ENCODE data around the gene COLEC11. TPM values are rescaled to one million over a fixed set of nuclear protein-coding genes. Genes with fewer than 3 reads are reported as not detected.

COLEC11 gene
- total and polyA plus RNA-seq, 9 of the 15 experiments (the other 6 are each of a cell fraction or from before 2014, with no cell fraction given): 0.32 to 4.3 (median 1.8) TPM

DNA sequence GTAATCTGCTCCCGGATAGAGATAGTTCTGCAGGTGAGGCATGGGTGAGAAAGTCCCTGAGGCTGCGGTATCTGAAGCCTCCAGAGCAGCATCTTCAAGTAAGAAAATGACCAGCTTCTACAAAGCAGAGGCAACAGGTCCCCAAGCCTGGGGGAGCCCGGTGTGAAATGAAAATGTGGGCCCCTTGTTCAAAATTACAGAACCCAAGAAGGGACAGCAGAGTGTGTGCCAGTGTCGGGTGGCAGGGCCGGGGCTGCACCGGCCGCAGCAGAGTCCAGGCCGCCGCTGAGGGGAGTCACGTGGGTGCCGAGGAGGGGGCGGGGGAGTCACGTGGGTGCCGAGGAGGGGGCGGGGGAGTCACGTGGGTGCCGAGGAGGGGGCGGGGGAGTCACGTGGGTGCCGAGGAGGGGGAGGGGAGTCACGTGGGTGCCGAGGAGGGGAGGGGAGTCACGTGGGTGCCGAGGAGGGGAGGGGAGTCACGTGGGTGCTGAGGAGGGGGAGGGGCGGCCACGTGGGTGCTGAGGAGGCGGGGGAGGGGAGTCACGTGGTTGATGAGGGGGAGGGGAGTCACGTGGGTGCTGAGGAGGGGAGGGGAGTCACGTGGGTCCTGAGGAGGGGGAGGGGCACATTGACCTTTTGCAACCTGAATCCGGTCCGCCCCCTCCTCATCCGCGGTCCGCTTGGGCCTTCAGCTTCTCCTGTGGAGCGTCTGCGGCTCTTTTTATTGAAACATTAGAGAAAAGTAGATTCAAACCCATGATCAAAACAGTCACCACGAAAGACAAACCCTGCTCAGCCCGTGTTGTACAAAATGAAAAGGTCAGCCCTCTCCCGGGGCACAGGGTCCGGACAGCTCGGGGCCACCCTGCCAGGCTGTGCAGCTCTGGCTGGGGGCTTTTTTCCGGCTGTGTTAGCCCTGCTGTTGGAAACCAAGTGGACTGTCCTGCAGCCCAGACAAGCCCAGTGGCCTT, 10.4 kb downstream of the COLEC11 start (continued):
- TF ChIP-seq RAD21 (CRISPR knock-in tag; conservative IDR thresholded peaks at IDR 0.05 in 1 of 2, IDR thresholded peaks at IDR 0.05 in 1 of 2) (no peak), TOE1 (IDR thresholded peaks at IDR 0.05; ENCODE audit: borderline replicate concordance) (peak; percentile 80), TOE1 (CRISPR knock-in tag; IDR thresholded peaks at IDR 0.05; ENCODE audit: borderline replicate concordance, low read depth) (no peak), ASH1L (IDR thresholded peaks at IDR 0.05; ENCODE audit: borderline replicate concordance, low read depth, partially characterized antibody) (no peak), FOXJ2 (tag; IDR thresholded peaks at IDR 0.05) (0 out of 2 replicates have a peak, but pooled peaks have one; percentile 55), HDGF (IDR thresholded peaks at IDR 0.05) (no peak), BRD9 (IDR thresholded peaks at IDR 0.05; ENCODE audit: low read depth, partially characterized antibody) (no peak), SMAD3 (CRISPR knock-in tag; conservative IDR thresholded peaks at IDR 0.05) (peak; percentile 48; the same call in 1 of the 2 replicates), HOXB6 (CRISPR knock-in tag; IDR thresholded peaks at IDR 0.05; ENCODE audit: borderline replicate concordance) (no peak), LEF1 (IDR thresholded peaks at IDR 0.05) (no peak), NRF1 (conservative IDR thresholded peaks at IDR 0.05 in 1 of 2, IDR thresholded peaks at IDR 0.05 in 1 of 2) (no peak), GTF2E2 (tag; IDR thresholded peaks at IDR 0.05) (no peak), ZC3H11A (IDR thresholded peaks at IDR 0.05; ENCODE audit: low read depth, low read length) (no peak), KLF10 (CRISPR knock-in tag; IDR thresholded peaks at IDR 0.05) (no peak), NCOA1 (IDR thresholded peaks at IDR 0.05; ENCODE audit: low read depth) (no peak), ZKSCAN1 (IDR thresholded peaks at IDR 0.05; ENCODE audit: low read depth, low read length) (no peak), DIDO1 (tag; IDR thresholded peaks at IDR 0.05; ENCODE audit: low read depth) (no peak)
- TF ChIP-seq, protein P1, sequence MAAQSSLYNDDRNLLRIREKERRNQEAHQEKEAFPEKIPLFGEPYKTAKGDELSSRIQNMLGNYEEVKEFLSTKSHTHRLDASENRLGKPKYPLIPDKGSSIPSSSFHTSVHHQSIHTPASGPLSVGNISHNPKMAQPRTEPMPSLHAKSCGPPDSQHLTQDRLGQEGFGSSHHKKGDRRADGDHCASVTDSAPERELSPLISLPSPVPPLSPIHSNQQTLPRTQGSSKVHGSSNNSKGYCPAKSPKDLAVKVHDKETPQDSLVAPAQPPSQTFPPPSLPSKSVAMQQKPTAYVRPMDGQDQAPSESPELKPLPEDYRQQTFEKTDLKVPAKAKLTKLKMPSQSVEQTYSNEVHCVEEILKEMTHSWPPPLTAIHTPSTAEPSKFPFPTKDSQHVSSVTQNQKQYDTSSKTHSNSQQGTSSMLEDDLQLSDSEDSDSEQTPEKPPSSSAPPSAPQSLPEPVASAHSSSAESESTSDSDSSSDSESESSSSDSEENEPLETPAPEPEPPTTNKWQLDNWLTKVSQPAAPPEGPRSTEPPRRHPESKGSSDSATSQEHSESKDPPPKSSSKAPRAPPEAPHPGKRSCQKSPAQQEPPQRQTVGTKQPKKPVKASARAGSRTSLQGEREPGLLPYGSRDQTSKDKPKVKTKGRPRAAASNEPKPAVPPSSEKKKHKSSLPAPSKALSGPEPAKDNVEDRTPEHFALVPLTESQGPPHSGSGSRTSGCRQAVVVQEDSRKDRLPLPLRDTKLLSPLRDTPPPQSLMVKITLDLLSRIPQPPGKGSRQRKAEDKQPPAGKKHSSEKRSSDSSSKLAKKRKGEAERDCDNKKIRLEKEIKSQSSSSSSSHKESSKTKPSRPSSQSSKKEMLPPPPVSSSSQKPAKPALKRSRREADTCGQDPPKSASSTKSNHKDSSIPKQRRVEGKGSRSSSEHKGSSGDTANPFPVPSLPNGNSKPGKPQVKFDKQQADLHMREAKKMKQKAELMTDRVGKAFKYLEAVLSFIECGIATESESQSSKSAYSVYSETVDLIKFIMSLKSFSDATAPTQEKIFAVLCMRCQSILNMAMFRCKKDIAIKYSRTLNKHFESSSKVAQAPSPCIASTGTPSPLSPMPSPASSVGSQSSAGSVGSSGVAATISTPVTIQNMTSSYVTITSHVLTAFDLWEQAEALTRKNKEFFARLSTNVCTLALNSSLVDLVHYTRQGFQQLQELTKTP (IDR thresholded peaks at IDR 0.05; ENCODE audit: low read depth in 1 of 2, partially characterized antibody in 2 of 2): no peak
- TF ChIP-seq, protein P2, sequence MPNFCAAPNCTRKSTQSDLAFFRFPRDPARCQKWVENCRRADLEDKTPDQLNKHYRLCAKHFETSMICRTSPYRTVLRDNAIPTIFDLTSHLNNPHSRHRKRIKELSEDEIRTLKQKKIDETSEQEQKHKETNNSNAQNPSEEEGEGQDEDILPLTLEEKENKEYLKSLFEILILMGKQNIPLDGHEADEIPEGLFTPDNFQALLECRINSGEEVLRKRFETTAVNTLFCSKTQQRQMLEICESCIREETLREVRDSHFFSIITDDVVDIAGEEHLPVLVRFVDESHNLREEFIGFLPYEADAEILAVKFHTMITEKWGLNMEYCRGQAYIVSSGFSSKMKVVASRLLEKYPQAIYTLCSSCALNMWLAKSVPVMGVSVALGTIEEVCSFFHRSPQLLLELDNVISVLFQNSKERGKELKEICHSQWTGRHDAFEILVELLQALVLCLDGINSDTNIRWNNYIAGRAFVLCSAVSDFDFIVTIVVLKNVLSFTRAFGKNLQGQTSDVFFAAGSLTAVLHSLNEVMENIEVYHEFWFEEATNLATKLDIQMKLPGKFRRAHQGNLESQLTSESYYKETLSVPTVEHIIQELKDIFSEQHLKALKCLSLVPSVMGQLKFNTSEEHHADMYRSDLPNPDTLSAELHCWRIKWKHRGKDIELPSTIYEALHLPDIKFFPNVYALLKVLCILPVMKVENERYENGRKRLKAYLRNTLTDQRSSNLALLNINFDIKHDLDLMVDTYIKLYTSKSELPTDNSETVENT (CRISPR knock-in tag; IDR thresholded peaks at IDR 0.05): no peak
- TF ChIP-seq, protein P3, sequence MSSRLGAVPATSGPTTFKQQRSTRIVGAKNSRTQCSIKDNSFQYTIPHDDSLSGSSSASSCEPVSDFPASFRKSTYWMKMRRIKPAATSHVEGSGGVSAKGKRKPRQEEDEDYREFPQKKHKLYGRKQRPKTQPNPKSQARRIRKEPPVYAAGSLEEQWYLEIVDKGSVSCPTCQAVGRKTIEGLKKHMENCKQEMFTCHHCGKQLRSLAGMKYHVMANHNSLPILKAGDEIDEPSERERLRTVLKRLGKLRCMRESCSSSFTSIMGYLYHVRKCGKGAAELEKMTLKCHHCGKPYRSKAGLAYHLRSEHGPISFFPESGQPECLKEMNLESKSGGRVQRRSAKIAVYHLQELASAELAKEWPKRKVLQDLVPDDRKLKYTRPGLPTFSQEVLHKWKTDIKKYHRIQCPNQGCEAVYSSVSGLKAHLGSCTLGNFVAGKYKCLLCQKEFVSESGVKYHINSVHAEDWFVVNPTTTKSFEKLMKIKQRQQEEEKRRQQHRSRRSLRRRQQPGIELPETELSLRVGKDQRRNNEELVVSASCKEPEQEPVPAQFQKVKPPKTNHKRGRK (tag; IDR thresholded peaks at IDR 0.05): no peak
